Activated T-helper 2 cell treated with anti-CD3 and anti-CD28 coated beads, Interferon-gamma antibody, Interleukin-2, Interleukin-4, amounts not matched to agents 10 μg/mL and 5 μg/mL and 100 μg/mL, durations not matched to agents 14 hours and 24 hours and 36 hours (primary cell): ENCODE results near the gene OSBPL10. TPM values are rescaled to one million over a fixed set of nuclear protein-coding genes. Genes with fewer than 3 reads are reported as not detected.
"Not testable (repeated sequence)": the region's sequence is repeated elsewhere in the genome, so short reads cannot be mapped to it uniquely, and the experiment has no call there.

Experiments
- DNase-seq: peaks from one replicate; pipeline ENCODE4 v3.0.0; 2021; ENCODE audit warnings: low spot score
- H3K27ac Mint-ChIP-seq: one replicate; pipeline ENCODE4 v1.8.0; 2021; ENCODE audit warnings: mixed read lengths
- H3K27me3 Mint-ChIP-seq: one replicate; pipeline ENCODE4 v1.8.0; 2021; ENCODE audit warnings: low read depth, mixed read lengths
- H3K36me3 Mint-ChIP-seq: one replicate; pipeline ENCODE4 v1.8.0; 2021; ENCODE audit warnings: low read depth, mixed read lengths
- H3K4me1 Mint-ChIP-seq: one replicate; pipeline ENCODE4 v1.8.0; 2021; ENCODE audit warnings: low read depth, mixed read lengths
- H3K4me3 Mint-ChIP-seq: one replicate; pipeline ENCODE4 v1.8.0; 2021; ENCODE audit warnings: low read depth, mild to moderate bottlenecking, moderate library complexity, mixed read lengths
- H3K9me3 Mint-ChIP-seq: one replicate; pipeline ENCODE4 v1.8.0; 2021; ENCODE audit warnings: mixed read lengths
- intact Hi-C: fragments of 100-400 bp; cut with micrococcal nuclease; formaldehyde crosslinking; loops from one replicate; pipeline ENCODE4 v1.15.1; 2023
- total RNA-seq: library from RNA; stranded (reverse); gene quantifications from 2 replicates; pipeline ENCODE4 v1.2.3, GENCODE V29; 2022

OSBPL10 gene
- total RNA-seq, 1 donor from 2014 or later: 42.5 TPM

DNA sequence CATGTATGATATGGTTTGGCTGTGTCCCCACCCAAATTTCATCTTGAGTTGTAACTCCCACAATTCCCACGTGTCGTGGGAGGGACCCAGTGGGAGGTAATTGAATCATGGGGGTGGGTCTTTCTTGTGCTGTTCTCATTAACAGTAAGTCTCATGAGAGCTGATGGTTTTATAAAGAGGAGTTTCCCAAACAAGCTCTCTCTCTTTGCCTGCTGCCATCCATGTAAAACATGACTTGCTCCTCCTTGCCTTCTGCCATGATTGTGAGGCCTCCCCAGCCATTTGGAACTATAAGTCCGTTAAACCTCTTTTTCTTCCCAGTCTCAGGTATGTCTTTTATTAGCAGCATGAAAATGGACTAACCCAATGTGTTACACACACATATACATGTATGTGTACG, 291.5 kb downstream of the OSBPL10 start:
- H3K36me3 Mint-ChIP-seq, intact Hi-C loops, H3K27ac Mint-ChIP-seq, H3K4me3 Mint-ChIP-seq, H3K4me1 Mint-ChIP-seq, DNase-seq, H3K27me3 Mint-ChIP-seq: not testable (repeated sequence)
- H3K9me3 Mint-ChIP-seq: peaks cover 11% of the 10 kb centered on the region

DNA sequence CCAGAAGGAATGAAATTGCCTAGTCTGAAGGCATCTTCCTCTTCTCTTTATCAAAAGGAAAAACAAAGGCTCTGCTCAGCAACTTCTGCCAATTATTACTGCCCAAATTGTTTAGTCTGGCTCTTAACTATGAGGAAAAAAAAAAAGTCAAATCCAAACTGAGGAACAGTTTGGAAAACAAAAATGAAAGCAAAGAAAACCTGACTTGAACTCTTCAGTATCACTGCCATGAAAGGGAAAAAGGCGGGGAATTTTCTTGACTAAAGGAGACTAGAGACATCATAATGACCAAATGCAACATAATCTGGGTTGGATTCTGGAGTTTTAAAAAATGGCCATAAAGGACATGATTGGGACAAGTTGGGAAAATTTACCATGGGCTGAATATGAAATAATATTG, 292.1 kb downstream of the OSBPL10 start:
- no peaks in the 10 kb centered on the region for H3K4me1 Mint-ChIP-seq
- intact Hi-C loops: no loop called here
- peaks cover 5% of the 10 kb centered on the region for H3K36me3 Mint-ChIP-seq
- H3K27ac Mint-ChIP-seq: no peak overlapping the region
- H3K27me3 Mint-ChIP-seq: no peaks in the 10 kb centered on the region
- H3K4me3 Mint-ChIP-seq: no peak overlapping the region
- no peak for DNase-seq
- H3K9me3 Mint-ChIP-seq: peaks cover 11% of the 10 kb centered on the region

DNA sequence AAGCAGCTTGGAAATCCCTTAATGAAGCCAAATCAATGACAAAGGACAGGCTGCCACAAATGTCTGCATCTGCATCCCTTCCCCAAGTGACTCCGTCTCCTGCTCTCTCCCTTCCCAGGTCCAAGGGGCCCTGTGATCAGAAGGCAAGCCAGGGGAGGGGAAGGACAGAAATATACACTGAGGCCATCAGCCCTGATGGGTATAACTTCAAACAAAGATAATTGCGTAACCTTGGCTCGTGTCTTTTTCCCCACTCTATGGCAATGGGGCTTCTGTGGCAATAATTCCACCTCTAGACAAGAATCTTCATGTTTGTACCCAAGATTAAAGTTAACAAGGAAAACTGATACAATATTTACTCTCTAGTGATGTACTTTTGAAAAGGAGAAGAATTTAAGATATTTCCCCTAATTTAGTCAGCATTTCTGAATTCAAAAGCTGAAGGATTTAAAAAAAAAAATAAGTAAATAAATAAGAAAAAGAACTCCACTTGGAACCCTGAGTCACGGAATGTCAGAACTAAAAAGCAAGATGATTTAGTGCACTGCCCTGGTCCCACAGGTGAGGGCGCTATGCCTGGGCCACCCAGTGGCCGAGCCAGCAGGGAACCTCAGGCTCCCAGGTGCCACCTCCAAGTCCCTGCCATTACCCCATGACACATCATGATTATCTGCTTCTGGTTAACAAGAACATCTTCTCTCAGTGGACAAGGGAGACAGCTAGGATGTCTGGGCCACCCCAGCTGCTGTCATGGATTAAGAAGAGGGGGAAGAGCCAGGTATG, 293.9 kb downstream of the OSBPL10 start:
- H3K9me3 Mint-ChIP-seq: peaks cover 11% of the 10 kb centered on the region
- no peak for DNase-seq
- H3K36me3 Mint-ChIP-seq: peaks cover 5% of the 10 kb centered on the region
- intact Hi-C loops: no loop called here
- H3K27me3 Mint-ChIP-seq: no peaks in the 10 kb centered on the region
- H3K27ac Mint-ChIP-seq: no peak overlapping the region
- no peaks in the 10 kb centered on the region for H3K4me1 Mint-ChIP-seq
- no peak overlapping the region for H3K4me3 Mint-ChIP-seq

DNA sequence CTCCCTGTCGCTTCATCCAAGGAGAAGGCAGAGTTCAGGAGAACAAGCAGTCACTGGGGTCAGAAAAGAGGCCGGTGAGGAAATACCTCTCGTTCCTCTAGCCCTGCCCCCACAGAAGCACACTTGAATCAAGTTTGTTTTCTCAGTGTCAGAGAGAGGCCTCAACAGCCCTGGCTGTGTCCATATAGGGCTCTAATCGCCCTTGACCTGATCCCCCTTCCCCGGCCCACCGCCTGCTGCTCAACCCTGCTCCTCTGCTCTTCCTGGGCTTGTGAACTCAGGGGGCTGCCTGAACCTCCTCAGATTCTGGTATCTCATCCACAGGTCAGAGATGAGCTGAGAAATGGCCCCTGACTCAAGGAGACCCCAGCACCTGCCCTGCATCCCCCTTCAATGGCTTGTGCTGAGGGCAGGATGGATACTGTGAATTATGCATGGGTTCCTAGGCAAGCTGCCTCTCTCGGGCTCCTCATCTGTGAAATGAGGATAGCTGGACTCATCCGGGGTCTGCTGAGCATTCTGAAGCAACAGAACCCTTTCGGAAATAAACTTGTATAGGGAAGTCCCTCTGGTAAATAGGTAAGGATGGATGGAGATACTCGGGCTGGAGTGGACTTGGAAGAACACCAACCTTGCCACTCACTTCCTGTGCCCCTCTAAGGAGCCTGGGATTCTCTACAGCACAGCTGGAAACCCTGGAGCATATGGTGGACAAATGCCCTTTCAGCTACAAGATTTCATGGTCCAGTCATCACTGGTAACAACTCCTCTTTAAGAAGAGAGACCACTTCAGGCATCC, 300.8 kb downstream of the OSBPL10 start:
- H3K36me3 Mint-ChIP-seq: no peaks in the 10 kb centered on the region
- no peaks in the 10 kb centered on the region for H3K4me1 Mint-ChIP-seq
- intact Hi-C loops: no loop called here
- no peak for DNase-seq
- no peak overlapping the region for H3K27ac Mint-ChIP-seq
- no peaks in the 10 kb centered on the region for H3K9me3 Mint-ChIP-seq
- H3K4me3 Mint-ChIP-seq: no peak overlapping the region
- no peaks in the 10 kb centered on the region for H3K27me3 Mint-ChIP-seq

DNA sequence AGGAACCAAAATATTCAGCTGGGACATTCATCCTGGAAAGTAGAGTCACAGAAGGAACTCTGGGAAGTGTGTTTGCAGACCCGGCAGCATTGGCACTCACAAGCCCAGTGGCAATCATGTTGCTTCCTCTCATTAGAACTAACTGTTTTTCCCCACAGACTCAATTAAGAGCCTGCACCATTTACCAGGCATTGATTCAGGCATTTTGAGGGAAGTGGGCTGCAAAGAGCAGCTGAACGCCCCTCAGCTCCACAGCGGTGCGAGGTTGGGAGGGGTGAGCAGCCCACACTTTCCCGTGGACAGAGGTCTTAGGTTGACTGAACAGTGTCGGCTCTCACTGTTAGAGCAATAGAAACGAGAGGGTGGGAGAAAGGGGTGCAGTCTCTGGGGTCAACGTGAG, 304.5 kb downstream of the OSBPL10 start:
- Mint-ChIP-seq H3K9me3 (no peaks in the 10 kb centered on the region), H3K27ac (no peak overlapping the region), H3K4me1 (no peaks in the 10 kb centered on the region), H3K27me3 (no peaks in the 10 kb centered on the region), H3K4me3 (no peak overlapping the region), H3K36me3 (no peaks in the 10 kb centered on the region)
- DNase-seq: no peak
- intact Hi-C loops: no loop called here

DNA sequence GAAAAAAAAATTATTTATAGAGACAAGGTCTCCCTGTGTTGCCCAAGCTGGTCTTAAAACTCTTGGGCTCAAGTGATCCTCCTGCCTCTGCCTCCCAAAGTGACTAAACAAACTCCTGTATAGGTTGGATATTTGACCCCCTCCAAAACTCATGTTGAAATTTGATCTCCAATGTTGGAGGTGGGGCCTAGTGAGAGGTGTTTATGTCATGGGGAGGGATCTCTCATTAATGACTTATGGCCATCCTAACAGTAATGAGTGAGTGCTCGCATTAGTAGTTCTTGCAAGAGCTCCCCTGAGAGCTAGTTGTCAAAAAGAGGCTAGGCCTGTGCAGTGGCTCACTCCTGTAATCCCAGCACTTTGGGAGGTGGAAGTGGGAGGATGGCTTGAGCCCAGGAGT, 307.1 kb downstream of the OSBPL10 start:
- no peak overlapping the region for H3K4me3 Mint-ChIP-seq
- intact Hi-C loops: no loop called here
- DNase-seq: no peak
- H3K27ac Mint-ChIP-seq: no peak overlapping the region
- H3K9me3 Mint-ChIP-seq: no peaks in the 10 kb centered on the region
- no peaks in the 10 kb centered on the region for H3K4me1 Mint-ChIP-seq
- H3K36me3 Mint-ChIP-seq: peaks cover under 1% of the 10 kb centered on the region
- H3K27me3 Mint-ChIP-seq: no peaks in the 10 kb centered on the region

DNA sequence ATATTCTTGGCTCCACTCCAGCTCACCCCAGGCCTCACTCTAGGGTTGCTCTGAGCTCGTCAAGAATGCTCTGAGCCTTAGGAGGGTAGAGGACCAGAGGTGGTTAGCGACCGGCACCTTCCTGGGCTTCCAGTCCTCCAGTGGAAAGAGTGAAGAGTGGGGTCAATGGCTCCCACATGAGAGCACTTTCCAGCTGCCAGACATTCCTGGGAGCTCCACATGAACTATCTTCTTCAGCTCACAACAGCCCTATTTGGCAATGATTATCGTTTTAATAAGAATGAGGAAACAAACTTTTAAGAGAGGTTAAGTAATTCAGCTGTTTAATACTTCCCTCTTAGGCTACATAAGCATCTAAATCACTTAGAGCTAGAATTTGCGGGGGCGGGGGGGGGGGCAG, 309.1 kb downstream of the OSBPL10 start:
- DNase-seq: no peak
- Mint-ChIP-seq H3K36me3 (peaks cover 6% of the 10 kb centered on the region), H3K27ac (no peak overlapping the region), H3K9me3 (no peaks in the 10 kb centered on the region), H3K27me3 (no peaks in the 10 kb centered on the region), H3K4me3 (no peak overlapping the region), H3K4me1 (no peaks in the 10 kb centered on the region)
- intact Hi-C loops: no loop called here

DNA sequence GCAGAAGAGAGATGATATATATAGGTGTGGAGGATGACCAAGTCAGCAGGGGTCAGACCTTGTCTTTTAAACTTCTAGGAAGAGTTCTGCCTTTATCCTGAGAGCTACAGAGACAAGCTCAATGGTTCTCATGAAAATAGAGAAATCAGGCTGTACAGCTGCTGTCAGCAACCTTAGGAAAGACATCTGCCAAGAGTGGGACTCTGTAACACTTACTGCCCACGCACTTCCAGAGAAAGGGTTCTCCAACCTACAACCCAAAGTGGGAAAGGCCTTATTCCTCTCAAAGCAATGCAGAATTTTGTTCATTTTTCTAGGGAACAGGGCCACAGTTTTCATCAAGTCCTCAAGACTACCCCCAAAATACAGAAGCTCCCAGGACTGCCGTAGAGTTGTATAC, 309.6 kb downstream of the OSBPL10 start:
- Mint-ChIP-seq H3K27ac (no peak overlapping the region), H3K4me1 (no peaks in the 10 kb centered on the region), H3K9me3 (no peaks in the 10 kb centered on the region), H3K36me3 (peaks cover 6% of the 10 kb centered on the region), H3K27me3 (no peaks in the 10 kb centered on the region), H3K4me3 (no peak overlapping the region)
- intact Hi-C loops: no loop called here
- no peak for DNase-seq

DNA sequence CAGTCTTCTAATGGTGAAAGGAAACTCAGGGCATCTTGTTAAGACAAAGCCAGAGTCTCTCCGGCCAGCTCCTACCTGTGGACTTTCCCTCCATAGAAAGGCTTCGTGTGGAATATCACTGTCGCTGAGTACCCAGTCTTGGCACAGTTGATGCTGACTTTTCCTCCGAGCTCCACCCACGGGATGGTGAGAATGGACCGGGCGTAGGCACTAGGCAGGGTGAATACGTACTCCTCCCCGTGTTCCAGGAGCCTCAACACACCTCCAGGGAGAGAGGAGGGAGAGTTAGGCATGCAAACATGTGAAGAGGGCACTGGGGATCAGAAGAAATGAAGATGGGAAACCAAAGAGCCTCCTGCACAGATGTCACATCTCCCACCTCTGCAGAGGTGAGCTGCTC, 310.3 kb downstream of the OSBPL10 start:
- peaks cover 6% of the 10 kb centered on the region for H3K36me3 Mint-ChIP-seq
- no peaks in the 10 kb centered on the region for H3K4me1 Mint-ChIP-seq
- intact Hi-C loops: no loop called here
- no peak overlapping the region for H3K4me3 Mint-ChIP-seq
- H3K27me3 Mint-ChIP-seq: no peaks in the 10 kb centered on the region
- H3K9me3 Mint-ChIP-seq: no peaks in the 10 kb centered on the region
- no peak for DNase-seq
- H3K27ac Mint-ChIP-seq: no peak overlapping the region

DNA sequence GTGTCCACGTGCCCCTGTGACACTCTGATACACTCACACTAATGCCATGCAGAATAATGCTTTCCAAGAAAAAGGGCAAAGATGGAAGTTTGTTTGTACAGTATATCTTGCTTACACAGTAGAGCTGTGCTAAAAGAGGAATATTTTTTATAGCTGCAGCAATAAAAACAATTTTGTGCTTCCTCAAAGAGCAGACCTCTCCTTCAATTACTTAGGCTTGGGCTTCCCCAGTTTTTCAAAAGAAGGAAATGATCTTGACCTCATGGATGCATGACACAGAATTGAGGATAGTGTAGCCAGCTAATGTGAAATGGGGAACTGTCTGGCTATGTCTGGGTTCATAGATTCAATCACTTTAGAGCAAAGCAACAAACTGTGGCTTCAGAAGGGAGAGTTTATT, 310.9 kb downstream of the OSBPL10 start:
- no peak for DNase-seq
- Mint-ChIP-seq H3K4me3 (no peak overlapping the region), H3K27ac (no peak overlapping the region), H3K27me3 (no peaks in the 10 kb centered on the region), H3K9me3 (no peaks in the 10 kb centered on the region), H3K36me3 (peaks cover 6% of the 10 kb centered on the region), H3K4me1 (no peaks in the 10 kb centered on the region)
- intact Hi-C loops: no loop called here

DNA sequence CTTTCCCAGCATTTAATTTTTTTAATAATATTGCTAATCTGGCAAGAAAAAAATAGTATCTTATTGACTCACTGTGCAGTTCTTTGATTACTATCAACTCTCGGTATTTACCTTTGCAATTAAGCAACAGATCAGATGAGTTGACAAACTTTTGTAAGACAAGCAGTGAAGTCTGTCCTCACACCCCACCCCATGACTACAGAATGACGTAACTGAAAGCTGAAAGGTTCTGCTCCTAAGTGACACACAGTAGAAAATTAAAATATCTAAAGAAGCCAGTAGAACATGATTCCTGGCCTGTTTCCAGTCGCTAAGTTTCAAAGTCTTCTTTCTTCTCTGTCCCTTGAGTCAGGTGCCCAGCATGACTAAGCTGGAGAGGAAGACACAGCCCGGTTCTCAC, 312.8 kb downstream of the OSBPL10 start:
- H3K4me1 Mint-ChIP-seq: no peaks in the 10 kb centered on the region
- intact Hi-C loops: no loop called here
- no peak for DNase-seq
- H3K36me3 Mint-ChIP-seq: peaks cover 6% of the 10 kb centered on the region
- H3K27me3 Mint-ChIP-seq: no peaks in the 10 kb centered on the region
- no peak overlapping the region for H3K27ac Mint-ChIP-seq
- H3K4me3 Mint-ChIP-seq: no peak overlapping the region
- H3K9me3 Mint-ChIP-seq: no peaks in the 10 kb centered on the region

DNA sequence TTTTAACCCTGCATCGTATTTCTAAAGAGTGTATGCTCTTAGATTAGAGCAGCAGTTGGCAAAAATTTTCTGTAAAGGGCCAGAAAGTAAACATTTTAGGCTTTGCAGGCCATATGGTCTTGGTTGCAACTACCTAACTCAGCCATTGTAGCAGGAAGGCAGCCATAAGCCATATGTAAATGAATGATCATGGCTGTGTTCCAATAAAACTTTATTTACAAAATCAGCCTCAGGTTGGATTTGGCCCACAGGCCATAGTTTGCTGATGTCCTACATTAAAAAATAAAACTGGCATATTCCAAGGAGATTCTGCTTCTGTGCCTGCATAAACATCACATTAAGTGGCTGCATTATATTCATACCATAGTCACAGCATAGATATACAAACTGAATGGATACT, 313.5 kb downstream of the OSBPL10 start:
- Mint-ChIP-seq H3K4me1 (no peaks in the 10 kb centered on the region), H3K36me3 (peaks cover 6% of the 10 kb centered on the region), H3K27me3 (no peaks in the 10 kb centered on the region), H3K4me3 (no peak overlapping the region), H3K9me3 (no peaks in the 10 kb centered on the region), H3K27ac (no peak overlapping the region)
- no peak for DNase-seq
- intact Hi-C loops: no loop called here

DNA sequence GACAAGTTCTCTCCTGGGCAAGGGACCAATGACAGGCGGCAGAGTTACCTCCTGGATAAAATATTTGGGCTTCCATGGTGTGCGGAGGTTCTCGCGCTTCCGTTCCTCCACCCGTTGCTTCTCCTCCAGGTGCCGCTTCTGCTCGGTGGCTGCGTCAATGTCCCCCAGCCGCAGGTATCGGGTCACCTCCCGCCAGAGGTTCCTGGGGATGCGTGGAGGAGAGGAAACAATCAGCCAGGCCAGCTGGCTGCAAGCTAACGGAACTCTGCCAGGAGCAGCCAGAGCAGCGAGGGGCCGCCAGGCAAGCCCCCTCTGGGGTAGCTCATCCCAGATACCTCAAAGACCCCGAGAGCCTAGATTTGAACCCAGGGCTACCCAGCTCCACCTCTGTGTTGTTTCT, 317.0 kb downstream of the OSBPL10 start:
- intact Hi-C loops: no loop called here

More for the DNA sequence above, 317.0 kb downstream of the OSBPL10 start:
- Mint-ChIP-seq H3K4me3 (no peak overlapping the region), H3K27me3 (no peaks in the 10 kb centered on the region), H3K9me3 (no peaks in the 10 kb centered on the region), H3K36me3 (peaks cover 6% of the 10 kb centered on the region), H3K4me1 (no peaks in the 10 kb centered on the region), H3K27ac (no peak overlapping the region)
- no peak for DNase-seq
